ENCODE data around the gene GGCX.

DNA sequence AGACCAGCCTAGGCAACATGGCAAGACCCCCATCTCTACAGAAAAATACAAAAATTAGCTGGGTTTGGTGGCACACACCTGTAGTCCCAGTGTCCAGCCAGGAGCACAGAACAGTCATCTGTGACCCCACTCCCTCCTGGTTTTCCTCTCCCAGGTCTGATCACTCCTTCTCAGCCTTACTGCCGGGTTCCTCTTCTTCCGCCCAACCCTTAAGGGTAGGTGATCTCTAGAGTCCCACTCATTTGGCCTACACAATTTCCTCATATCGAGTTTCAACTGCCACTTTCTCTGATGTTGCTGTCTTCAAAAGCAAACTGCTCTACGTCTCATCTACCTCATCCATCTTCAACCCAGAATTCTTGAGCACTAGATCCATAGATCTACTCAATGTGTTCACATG lies 35.7 kb downstream of the GGCX start:
- TF ChIP-seq, protein P1, sequence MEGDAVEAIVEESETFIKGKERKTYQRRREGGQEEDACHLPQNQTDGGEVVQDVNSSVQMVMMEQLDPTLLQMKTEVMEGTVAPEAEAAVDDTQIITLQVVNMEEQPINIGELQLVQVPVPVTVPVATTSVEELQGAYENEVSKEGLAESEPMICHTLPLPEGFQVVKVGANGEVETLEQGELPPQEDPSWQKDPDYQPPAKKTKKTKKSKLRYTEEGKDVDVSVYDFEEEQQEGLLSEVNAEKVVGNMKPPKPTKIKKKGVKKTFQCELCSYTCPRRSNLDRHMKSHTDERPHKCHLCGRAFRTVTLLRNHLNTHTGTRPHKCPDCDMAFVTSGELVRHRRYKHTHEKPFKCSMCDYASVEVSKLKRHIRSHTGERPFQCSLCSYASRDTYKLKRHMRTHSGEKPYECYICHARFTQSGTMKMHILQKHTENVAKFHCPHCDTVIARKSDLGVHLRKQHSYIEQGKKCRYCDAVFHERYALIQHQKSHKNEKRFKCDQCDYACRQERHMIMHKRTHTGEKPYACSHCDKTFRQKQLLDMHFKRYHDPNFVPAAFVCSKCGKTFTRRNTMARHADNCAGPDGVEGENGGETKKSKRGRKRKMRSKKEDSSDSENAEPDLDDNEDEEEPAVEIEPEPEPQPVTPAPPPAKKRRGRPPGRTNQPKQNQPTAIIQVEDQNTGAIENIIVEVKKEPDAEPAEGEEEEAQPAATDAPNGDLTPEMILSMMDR (IDR thresholded peaks at IDR 0.05 in 4 of 5, conservative IDR thresholded peaks at IDR 0.05 in 1 of 5): no peak
- TF ChIP-seq POLR2A (IDR thresholded peaks at IDR 0.05): no peak

Measured in gastrocnemius medialis (tissue), 4 donors.